K562 (cell line): ENCODE measurements around the gene TMPO. TPM values are rescaled to one million over a fixed set of nuclear protein-coding genes. Genes with fewer than 3 reads are reported as not detected.
A peak's percentile ranks its signal among the peaks of the same experiment; 100 is the strongest.

ENCODE experiments used
- ADNP ChIP-seq: fragments of 200-800 bp; sonication (Bioruptor generic); IDR thresholded peaks from 2 replicates; pipeline ENCODE4 v1.6.1; 2016; ENCODE audit warnings: missing genetic modification characterization, missing compliant biosample characterization
- KHSRP ChIP-seq: fragments of 450-650 bp; IDR thresholded peaks from 2 replicates; pipeline ENCODE4 v1.6.1; 2017
- NCOA1 ChIP-seq: fragments of 450-650 bp; IDR thresholded peaks from 2 replicates; pipeline ENCODE4 v1.6.1; 2016; ENCODE audit warnings: low read depth
- NCOA2 ChIP-seq, 2 experiments: fragments of 450-650 bp; IDR thresholded peaks; 2 replicates each; pipeline ENCODE4 v1.6.1; 2018; ENCODE audit warnings: mild to moderate bottlenecking in 2 of 2, moderate library complexity in 1 of 2; ENCODE audit not compliant: partially characterized antibody in 2 of 2
- POLR2AphosphoS2 ChIP-seq: IDR thresholded peaks from 2 replicates; pipeline ENCODE4 v1.6.1; 2012; ENCODE audit warnings: low read length, improper control_type of control experiment
- PTBP1 ChIP-seq: fragments of 200-400 bp; formaldehyde crosslinking; IDR thresholded peaks from 2 replicates; pipeline ENCODE4 v1.6.1; 2017; ENCODE audit warnings: low read depth, low read length
- SMARCA4 ChIP-seq: fragments of 450-650 bp; IDR thresholded peaks from 2 replicates; pipeline ENCODE4 v1.6.1; 2016
- SRF ChIP-seq, 2 experiments: fragments of 250-450, 450-650 bp in 1 of 2; sonication (Bioruptor Pico) in 1 of 2; sonication (generic) in 1 of 2; formaldehyde crosslinking; IDR thresholded peaks; 2 replicates each; pipeline versions ENCODE4 v1.5.0 to v1.5.1; 2020 to 2022; ENCODE audit warnings: mild to moderate bottlenecking in 1 of 2, missing genetic modification reagents in 1 of 2
- TAL1 ChIP-seq: fragments of 450-650 bp; IDR thresholded peaks from 2 replicates; pipeline ENCODE4 v1.6.1; 2016; ENCODE audit warnings: mild to moderate bottlenecking
- ZC3H11A ChIP-seq: IDR thresholded peaks from 2 replicates; pipeline ENCODE4 v1.6.1; 2012; ENCODE audit warnings: low read depth, low read length, improper control_type of control experiment
- ZNF699 ChIP-seq: fragments of 250-450 bp; sonication (Bioruptor Pico); IDR thresholded peaks from 2 replicates; pipeline ENCODE4 v1.8.0; 2021; ENCODE audit warnings: mild to moderate bottlenecking, moderate library complexity; ENCODE audit not compliant: insufficient replicate concordance
- ZNF75A ChIP-seq: fragments of 450-650 bp; formaldehyde crosslinking; IDR thresholded peaks from 2 replicates; pipeline ENCODE4 v1.4.0; 2020; ENCODE audit warnings: mild to moderate bottlenecking
- polyA plus RNA-seq, 8 experiments: library from polyadenylated mRNA; depleted of rRNA in 4 of 8; stranded (reverse) in 5 of 8; unstranded in 3 of 8; fragments of >200 nt; fragmentation: Nextera tagmentation in 2 of 8; fragmentation: Illumina TruSeq in 1 of 8; extraction: Ambion mirVana in 2 of 8; extraction: Trizol in 1 of 8; gene quantifications; 2 replicates each; pipeline versions ENCODE4 v1.2.1 to v1.2.3, GENCODE V29; 2011 to 2014; ENCODE audit warnings: inconsistent platforms in 1 of 8, missing spikeins in 1 of 8
- total RNA-seq, 7 experiments: library from RNA; depleted of rRNA in 6 of 7; stranded (reverse); fragments of >200 nt in 6 of 7; fragmentation: Illumina TruSeq in 2 of 7; extraction: Trizol in 2 of 7; gene quantifications; 2 replicates each; pipeline versions ENCODE4 v1.2.1 to v1.2.3, GENCODE V29; 2011 to 2021; ENCODE audit warnings: low replicate concordance in 1 of 7
- TF ChIP-seq, protein P1 (sequence below): sonication (generic); formaldehyde crosslinking; IDR thresholded peaks from 2 replicates; pipeline ENCODE4 v1.8.0; 2023; ENCODE audit warnings: mild to moderate bottlenecking, missing genetic modification reagents
- TF ChIP-seq, protein P2 (sequence below): fragments of 200-600 bp; sonication (generic); IDR thresholded peaks from one replicate; pipeline ENCODE4 v1.6.1; 2012; ENCODE audit warnings: mild to moderate bottlenecking, low read depth, low read length, inconsistent platforms

TMPO gene
- total and polyA plus RNA-seq, 9 of the 15 experiments (the other 6 are each of a cell fraction or from before 2014, with no cell fraction given): 62.1 to 263 (median 182) TPM

- TF ChIP-seq, protein P1, sequence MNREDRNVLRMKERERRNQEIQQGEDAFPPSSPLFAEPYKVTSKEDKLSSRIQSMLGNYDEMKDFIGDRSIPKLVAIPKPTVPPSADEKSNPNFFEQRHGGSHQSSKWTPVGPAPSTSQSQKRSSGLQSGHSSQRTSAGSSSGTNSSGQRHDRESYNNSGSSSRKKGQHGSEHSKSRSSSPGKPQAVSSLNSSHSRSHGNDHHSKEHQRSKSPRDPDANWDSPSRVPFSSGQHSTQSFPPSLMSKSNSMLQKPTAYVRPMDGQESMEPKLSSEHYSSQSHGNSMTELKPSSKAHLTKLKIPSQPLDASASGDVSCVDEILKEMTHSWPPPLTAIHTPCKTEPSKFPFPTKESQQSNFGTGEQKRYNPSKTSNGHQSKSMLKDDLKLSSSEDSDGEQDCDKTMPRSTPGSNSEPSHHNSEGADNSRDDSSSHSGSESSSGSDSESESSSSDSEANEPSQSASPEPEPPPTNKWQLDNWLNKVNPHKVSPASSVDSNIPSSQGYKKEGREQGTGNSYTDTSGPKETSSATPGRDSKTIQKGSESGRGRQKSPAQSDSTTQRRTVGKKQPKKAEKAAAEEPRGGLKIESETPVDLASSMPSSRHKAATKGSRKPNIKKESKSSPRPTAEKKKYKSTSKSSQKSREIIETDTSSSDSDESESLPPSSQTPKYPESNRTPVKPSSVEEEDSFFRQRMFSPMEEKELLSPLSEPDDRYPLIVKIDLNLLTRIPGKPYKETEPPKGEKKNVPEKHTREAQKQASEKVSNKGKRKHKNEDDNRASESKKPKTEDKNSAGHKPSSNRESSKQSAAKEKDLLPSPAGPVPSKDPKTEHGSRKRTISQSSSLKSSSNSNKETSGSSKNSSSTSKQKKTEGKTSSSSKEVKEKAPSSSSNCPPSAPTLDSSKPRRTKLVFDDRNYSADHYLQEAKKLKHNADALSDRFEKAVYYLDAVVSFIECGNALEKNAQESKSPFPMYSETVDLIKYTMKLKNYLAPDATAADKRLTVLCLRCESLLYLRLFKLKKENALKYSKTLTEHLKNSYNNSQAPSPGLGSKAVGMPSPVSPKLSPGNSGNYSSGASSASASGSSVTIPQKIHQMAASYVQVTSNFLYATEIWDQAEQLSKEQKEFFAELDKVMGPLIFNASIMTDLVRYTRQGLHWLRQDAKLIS (CRISPR knock-in tag): no peak
- TF ChIP-seq KHSRP (peak; percentile 88), ZC3H11A (no peak), ZNF75A (no peak), NCOA2 (IDR thresholded peaks at IDR 0.05; ENCODE audit: partially characterized antibody in 2 of 2) (no peak), PTBP1 (no peak), SRF (CRISPR knock-in tag; IDR thresholded peaks at IDR 0.05) (peak in 1 of 2 experiments; percentile 66; a peak in 2 of 4 replicates), ADNP (tag) (no peak), TAL1 (no peak), SMARCA4 (no peak), NCOA1 (no peak), POLR2AphosphoS2 (peak; percentile 79; the same call in 1 of the 2 replicates), ZNF699 (CRISPR knock-in tag) (no peak)
- TF ChIP-seq, protein P2, sequence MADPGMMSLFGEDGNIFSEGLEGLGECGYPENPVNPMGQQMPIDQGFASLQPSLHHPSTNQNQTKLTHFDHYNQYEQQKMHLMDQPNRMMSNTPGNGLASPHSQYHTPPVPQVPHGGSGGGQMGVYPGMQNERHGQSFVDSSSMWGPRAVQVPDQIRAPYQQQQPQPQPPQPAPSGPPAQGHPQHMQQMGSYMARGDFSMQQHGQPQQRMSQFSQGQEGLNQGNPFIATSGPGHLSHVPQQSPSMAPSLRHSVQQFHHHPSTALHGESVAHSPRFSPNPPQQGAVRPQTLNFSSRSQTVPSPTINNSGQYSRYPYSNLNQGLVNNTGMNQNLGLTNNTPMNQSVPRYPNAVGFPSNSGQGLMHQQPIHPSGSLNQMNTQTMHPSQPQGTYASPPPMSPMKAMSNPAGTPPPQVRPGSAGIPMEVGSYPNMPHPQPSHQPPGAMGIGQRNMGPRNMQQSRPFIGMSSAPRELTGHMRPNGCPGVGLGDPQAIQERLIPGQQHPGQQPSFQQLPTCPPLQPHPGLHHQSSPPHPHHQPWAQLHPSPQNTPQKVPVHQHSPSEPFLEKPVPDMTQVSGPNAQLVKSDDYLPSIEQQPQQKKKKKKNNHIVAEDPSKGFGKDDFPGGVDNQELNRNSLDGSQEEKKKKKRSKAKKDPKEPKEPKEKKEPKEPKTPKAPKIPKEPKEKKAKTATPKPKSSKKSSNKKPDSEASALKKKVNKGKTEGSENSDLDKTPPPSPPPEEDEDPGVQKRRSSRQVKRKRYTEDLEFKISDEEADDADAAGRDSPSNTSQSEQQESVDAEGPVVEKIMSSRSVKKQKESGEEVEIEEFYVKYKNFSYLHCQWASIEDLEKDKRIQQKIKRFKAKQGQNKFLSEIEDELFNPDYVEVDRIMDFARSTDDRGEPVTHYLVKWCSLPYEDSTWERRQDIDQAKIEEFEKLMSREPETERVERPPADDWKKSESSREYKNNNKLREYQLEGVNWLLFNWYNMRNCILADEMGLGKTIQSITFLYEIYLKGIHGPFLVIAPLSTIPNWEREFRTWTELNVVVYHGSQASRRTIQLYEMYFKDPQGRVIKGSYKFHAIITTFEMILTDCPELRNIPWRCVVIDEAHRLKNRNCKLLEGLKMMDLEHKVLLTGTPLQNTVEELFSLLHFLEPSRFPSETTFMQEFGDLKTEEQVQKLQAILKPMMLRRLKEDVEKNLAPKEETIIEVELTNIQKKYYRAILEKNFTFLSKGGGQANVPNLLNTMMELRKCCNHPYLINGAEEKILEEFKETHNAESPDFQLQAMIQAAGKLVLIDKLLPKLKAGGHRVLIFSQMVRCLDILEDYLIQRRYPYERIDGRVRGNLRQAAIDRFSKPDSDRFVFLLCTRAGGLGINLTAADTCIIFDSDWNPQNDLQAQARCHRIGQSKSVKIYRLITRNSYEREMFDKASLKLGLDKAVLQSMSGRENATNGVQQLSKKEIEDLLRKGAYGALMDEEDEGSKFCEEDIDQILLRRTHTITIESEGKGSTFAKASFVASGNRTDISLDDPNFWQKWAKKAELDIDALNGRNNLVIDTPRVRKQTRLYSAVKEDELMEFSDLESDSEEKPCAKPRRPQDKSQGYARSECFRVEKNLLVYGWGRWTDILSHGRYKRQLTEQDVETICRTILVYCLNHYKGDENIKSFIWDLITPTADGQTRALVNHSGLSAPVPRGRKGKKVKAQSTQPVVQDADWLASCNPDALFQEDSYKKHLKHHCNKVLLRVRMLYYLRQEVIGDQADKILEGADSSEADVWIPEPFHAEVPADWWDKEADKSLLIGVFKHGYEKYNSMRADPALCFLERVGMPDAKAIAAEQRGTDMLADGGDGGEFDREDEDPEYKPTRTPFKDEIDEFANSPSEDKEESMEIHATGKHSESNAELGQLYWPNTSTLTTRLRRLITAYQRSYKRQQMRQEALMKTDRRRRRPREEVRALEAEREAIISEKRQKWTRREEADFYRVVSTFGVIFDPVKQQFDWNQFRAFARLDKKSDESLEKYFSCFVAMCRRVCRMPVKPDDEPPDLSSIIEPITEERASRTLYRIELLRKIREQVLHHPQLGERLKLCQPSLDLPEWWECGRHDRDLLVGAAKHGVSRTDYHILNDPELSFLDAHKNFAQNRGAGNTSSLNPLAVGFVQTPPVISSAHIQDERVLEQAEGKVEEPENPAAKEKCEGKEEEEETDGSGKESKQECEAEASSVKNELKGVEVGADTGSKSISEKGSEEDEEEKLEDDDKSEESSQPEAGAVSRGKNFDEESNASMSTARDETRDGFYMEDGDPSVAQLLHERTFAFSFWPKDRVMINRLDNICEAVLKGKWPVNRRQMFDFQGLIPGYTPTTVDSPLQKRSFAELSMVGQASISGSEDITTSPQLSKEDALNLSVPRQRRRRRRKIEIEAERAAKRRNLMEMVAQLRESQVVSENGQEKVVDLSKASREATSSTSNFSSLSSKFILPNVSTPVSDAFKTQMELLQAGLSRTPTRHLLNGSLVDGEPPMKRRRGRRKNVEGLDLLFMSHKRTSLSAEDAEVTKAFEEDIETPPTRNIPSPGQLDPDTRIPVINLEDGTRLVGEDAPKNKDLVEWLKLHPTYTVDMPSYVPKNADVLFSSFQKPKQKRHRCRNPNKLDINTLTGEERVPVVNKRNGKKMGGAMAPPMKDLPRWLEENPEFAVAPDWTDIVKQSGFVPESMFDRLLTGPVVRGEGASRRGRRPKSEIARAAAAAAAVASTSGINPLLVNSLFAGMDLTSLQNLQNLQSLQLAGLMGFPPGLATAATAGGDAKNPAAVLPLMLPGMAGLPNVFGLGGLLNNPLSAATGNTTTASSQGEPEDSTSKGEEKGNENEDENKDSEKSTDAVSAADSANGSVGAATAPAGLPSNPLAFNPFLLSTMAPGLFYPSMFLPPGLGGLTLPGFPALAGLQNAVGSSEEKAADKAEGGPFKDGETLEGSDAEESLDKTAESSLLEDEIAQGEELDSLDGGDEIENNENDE: no peak
Observed at GRCh38 chr12:98593351-98594049, 78.1 kb downstream of the TMPO start, which contains the start of gene SLC25A3 (continued).
